CD4-positive, alpha-beta T cell (primary cell): ENCODE measurements around the gene POLR2L. TPM values are rescaled to one million over a fixed set of nuclear protein-coding genes. Genes with fewer than 3 reads are reported as not detected.

Experiments used
- ATAC-seq: fragments of 200-7000 bp; cut with Tn5 transposase; one replicate; pipeline ENCODE4 v1.10.0; 2022; ENCODE audit warnings: mild to moderate bottlenecking; ENCODE audit not compliant: poor library complexity
- CTCF ChIA-PET: fragments of 350-600 bp; sonication (Branson Sonifier 250); formaldehyde crosslinking; loops from one replicate; lab custom pipeline; 2021; ENCODE audit warnings: antibody characterized with exemption, inconsistent platforms; lab: Charles Lee
- POLR2A ChIA-PET: fragments of 350-600 bp; sonication (Branson Sonifier 250); formaldehyde crosslinking; loops from one replicate; lab custom pipeline; 2021; ENCODE audit warnings: antibody characterized with exemption, inconsistent platforms; lab: Charles Lee
- DNase-seq, 14 experiments: peaks; one replicate each; pipeline ENCODE4 v3.0.0-alpha.2; 2013 to 2020; ENCODE audit warnings: mixed read lengths in 2 of 14
- H3K27ac ChIP-seq, 2 donors: one replicate each; pipeline versions ENCODE4 v1.5.1 to v1.7.0; 2013; ENCODE audit warnings: low read length in 2 of 2, low read depth in 1 of 2, mild to moderate bottlenecking in 1 of 2
- H3K27me3 ChIP-seq, 2 experiments: 1 replicate in 1 of 2; 2 replicates in 1 of 2; pipeline versions ENCODE4 v1.6.1 to v1.7.0; 2013; ENCODE audit warnings: low read length in 2 of 2, control low read depth in 1 of 2, mild to moderate bottlenecking in 1 of 2, moderate library complexity in 1 of 2; ENCODE audit not compliant: insufficient read depth in 2 of 2, control insufficient read depth in 1 of 2
- H3K36me3 ChIP-seq: one replicate; pipeline ENCODE4 v1.6.1; 2013; ENCODE audit warnings: low read length, control low read depth; ENCODE audit not compliant: insufficient read depth
- H3K4me1 ChIP-seq: one replicate; pipeline ENCODE4 v1.6.1; 2013; ENCODE audit warnings: low read length, control low read depth; ENCODE audit not compliant: insufficient read depth
- H3K4me3 ChIP-seq: one replicate; pipeline ENCODE4 v1.5.1; 2013; ENCODE audit warnings: mild to moderate bottlenecking, low read length, moderate library complexity
- H3K9me3 ChIP-seq, 2 experiments: 1 replicate in 1 of 2; 2 replicates in 1 of 2; pipeline versions ENCODE4 v1.6.1 to v1.7.0; 2013; ENCODE audit warnings: low read length in 2 of 2, mild to moderate bottlenecking in 2 of 2, control low read depth in 1 of 2, moderate library complexity in 1 of 2; ENCODE audit not compliant: control insufficient read depth in 1 of 2, insufficient read depth in 1 of 2
- H3K27ac Mint-ChIP-seq: one replicate; pipeline ENCODE4 v1.8.0; 2020; ENCODE audit warnings: mixed read lengths
- H3K27me3 Mint-ChIP-seq: one replicate; pipeline ENCODE4 v1.8.0; 2021; ENCODE audit warnings: mixed read lengths
- H3K36me3 Mint-ChIP-seq: one replicate; pipeline ENCODE4 v1.8.0; 2021; ENCODE audit warnings: low read depth, mixed read lengths
- H3K4me1 Mint-ChIP-seq: one replicate; pipeline ENCODE4 v1.8.0; 2021; ENCODE audit warnings: low read depth, mixed read lengths
- H3K4me3 Mint-ChIP-seq: one replicate; pipeline ENCODE4 v1.8.0; 2020; ENCODE audit warnings: mild to moderate bottlenecking, mixed read lengths
- H3K9me3 Mint-ChIP-seq: one replicate; pipeline ENCODE4 v1.8.0; 2020; ENCODE audit warnings: mixed read lengths
- CTCF ChIP-seq: fragments of 200-600 bp; IDR thresholded peaks from one replicate; pipeline ENCODE4 v1.8.0; 2022; ENCODE audit warnings: antibody characterized with exemption, mild to moderate bottlenecking
- intact Hi-C, 2 experiments: fragments of 100-400 bp; cut with DNase I in 1 of 2; cut with micrococcal nuclease in 1 of 2; formaldehyde crosslinking; loops; one replicate each; pipeline versions ENCODE4 v1.15.1 to v1.9.0; 2023 to 2025; cut with DNase I, micrococcal nuclease
- total RNA-seq, 174 experiments: library from RNA in 2 of 174; stranded (reverse) in 2 of 174; gene quantifications; one replicate each; pipeline ENCODE4 v1.2.3 and lab custom pipeline; 2021 to 2026

The POLR2L gene
- total RNA-seq, 2 experiments from 2014 or later, result 19.6 to 19.8 TPM

- ATAC-seq, result no peak
- intact Hi-C loops, result no loop called here
- H3K4me1 Mint-ChIP-seq, result no peaks in the 10 kb centered on the region
- H3K27me3 Mint-ChIP-seq, result no peaks in the 10 kb centered on the region
- no peak for TF ChIP-seq CTCF
- POLR2A ChIA-PET, result no interaction called here
- H3K4me1 ChIP-seq, result no peaks in the 10 kb centered on the region
- H3K4me3 Mint-ChIP-seq, result no peak overlapping the region
- no peak overlapping the region for H3K4me3 ChIP-seq
- no peaks in the 10 kb centered on the region for H3K9me3 Mint-ChIP-seq
- CTCF ChIA-PET, result no interaction called here
- peaks cover 20% of the 10 kb centered on the region for H3K36me3 Mint-ChIP-seq
- H3K27me3 ChIP-seq, result no peaks in the 10 kb centered on the region
- H3K27ac Mint-ChIP-seq, result no peak overlapping the region
- no peaks in the 10 kb centered on the region for H3K9me3 ChIP-seq
- no peaks in the 10 kb centered on the region for H3K36me3 ChIP-seq
- H3K27ac ChIP-seq, result no peak overlapping the region
- no peak for DNase-seq
Measured at GRCh38 chr11:889257-889656, 46.9 kb upstream of the POLR2L start.

- H3K4me1 Mint-ChIP-seq, result no peaks in the 10 kb centered on the region
- no peak overlapping the region for H3K4me3 Mint-ChIP-seq
- ChIA-PET CTCF (no interaction called here), POLR2A (no interaction called here)
- H3K4me3 ChIP-seq, result no peak overlapping the region
- H3K9me3 ChIP-seq, result no peaks in the 10 kb centered on the region
- H3K27me3 ChIP-seq, result no peaks in the 10 kb centered on the region
- DNase-seq (no peak), ATAC-seq (no peak)
- no peak overlapping the region for H3K27ac Mint-ChIP-seq
- no peaks in the 10 kb centered on the region for H3K27me3 Mint-ChIP-seq
- TF ChIP-seq CTCF, result no peak
- intact Hi-C loops, result no loop called here
- no peaks in the 10 kb centered on the region for H3K9me3 Mint-ChIP-seq
- H3K27ac ChIP-seq, result no peak overlapping the region
- peaks cover 20% of the 10 kb centered on the region for H3K36me3 Mint-ChIP-seq
- H3K4me1 ChIP-seq, result no peaks in the 10 kb centered on the region
- H3K36me3 ChIP-seq, result peaks cover 3% of the 10 kb centered on the region
Measured at GRCh38 chr11:888310-889212, 46.2 kb upstream of the POLR2L start.

- Histone ChIP-seq H3K4me3 (no peak overlapping the region), H3K27ac (no peak overlapping the region), H3K9me3 (no peaks in the 10 kb centered on the region), H3K27me3 (no peaks in the 10 kb centered on the region), H3K36me3 (peaks cover 6% of the 10 kb centered on the region), H3K4me1 (no peaks in the 10 kb centered on the region)
- DNase-seq (no peak), ATAC-seq (no peak)
- POLR2A ChIA-PET, result no interaction called here
- H3K9me3 Mint-ChIP-seq, result no peaks in the 10 kb centered on the region
- no peak overlapping the region for H3K27ac Mint-ChIP-seq
- H3K4me1 Mint-ChIP-seq, result no peaks in the 10 kb centered on the region
- CTCF ChIA-PET, result no interaction called here
- intact Hi-C loops, result no loop called here
- TF ChIP-seq CTCF, result no peak
- H3K4me3 Mint-ChIP-seq, result no peak overlapping the region
- H3K36me3 Mint-ChIP-seq, result peaks cover 20% of the 10 kb centered on the region
- H3K27me3 Mint-ChIP-seq, result no peaks in the 10 kb centered on the region
Measured at GRCh38 chr11:887589-887988, 45.3 kb upstream of the POLR2L start.
